ENCODE results near the gene ARHGEF6. TPM values are rescaled to one million over a fixed set of nuclear protein-coding genes. Genes with fewer than 3 reads are reported as not detected.

Gene ARHGEF6
- total RNA-seq, 1 donor from 2014 or later: 0.98 TPM

DNA sequence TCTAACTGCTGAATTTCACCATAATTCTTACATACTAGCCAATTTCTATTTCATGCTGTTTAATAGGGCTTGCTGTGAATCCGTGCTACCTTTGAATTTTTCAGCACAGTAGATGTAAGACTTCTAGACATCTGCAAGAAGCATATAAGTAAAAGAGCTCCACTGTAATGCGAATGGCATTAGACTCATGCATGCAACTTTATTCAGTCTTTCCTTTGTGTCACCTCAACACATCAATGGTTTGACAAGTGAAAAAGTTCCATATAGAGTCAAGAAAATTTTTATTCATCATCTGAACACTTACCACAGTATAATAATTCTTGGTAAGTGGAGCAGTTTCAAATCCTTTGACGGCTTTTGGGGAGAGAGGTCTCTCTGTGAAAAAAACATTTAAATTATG is 48.9 kb downstream of the ARHGEF6 start:
- no peaks in the 10 kb centered on the region for H3K27me3 Mint-ChIP-seq (ENCODE audit: low read depth)
- DNase-seq (ENCODE audit: low spot score in 2 of 2, unreplicated experiment in 2 of 2): no peak
- TF ChIP-seq, protein P1, sequence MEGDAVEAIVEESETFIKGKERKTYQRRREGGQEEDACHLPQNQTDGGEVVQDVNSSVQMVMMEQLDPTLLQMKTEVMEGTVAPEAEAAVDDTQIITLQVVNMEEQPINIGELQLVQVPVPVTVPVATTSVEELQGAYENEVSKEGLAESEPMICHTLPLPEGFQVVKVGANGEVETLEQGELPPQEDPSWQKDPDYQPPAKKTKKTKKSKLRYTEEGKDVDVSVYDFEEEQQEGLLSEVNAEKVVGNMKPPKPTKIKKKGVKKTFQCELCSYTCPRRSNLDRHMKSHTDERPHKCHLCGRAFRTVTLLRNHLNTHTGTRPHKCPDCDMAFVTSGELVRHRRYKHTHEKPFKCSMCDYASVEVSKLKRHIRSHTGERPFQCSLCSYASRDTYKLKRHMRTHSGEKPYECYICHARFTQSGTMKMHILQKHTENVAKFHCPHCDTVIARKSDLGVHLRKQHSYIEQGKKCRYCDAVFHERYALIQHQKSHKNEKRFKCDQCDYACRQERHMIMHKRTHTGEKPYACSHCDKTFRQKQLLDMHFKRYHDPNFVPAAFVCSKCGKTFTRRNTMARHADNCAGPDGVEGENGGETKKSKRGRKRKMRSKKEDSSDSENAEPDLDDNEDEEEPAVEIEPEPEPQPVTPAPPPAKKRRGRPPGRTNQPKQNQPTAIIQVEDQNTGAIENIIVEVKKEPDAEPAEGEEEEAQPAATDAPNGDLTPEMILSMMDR (IDR thresholded peaks at IDR 0.05; ENCODE audit: unreplicated experiment): no peak
- H3K9me3 Mint-ChIP-seq: peaks cover 6% of the 10 kb centered on the region
- no peak overlapping the region for H3K27ac Mint-ChIP-seq
- H3K4me3 Mint-ChIP-seq: no peak overlapping the region
- no peaks in the 10 kb centered on the region for H3K36me3 Mint-ChIP-seq
- H3K4me1 Mint-ChIP-seq: no peaks in the 10 kb centered on the region

DNA sequence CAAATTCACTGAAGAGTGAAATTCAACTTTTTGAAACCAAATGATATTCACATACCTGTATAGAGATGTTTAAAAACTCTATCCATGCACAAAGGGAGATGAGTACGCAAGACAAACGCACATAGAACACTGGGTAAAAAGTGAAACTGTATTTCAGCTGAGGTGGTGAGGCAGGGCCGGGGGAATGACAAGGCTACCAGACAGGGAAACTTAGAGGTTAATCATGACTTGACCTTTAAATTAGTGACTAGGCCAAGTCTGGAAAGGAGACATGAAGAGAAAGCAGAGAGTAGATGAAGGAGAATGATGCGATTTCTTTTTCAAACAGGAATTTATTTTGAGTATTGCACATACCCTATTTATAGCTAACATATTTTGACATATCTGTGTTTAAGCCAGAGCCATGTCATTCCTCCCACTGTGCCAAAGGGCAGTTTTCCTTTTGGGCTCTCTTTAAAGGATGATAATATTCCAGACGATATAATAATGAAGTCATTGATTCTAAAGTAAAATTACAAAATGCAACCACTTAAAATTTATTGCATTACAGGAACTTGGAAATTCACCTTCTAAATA is 49.4 kb downstream of the ARHGEF6 start:
- no peak for DNase-seq (ENCODE audit: low spot score in 2 of 2, unreplicated experiment in 2 of 2)
- H3K27ac Mint-ChIP-seq: no peak overlapping the region
- no peak overlapping the region for H3K4me3 Mint-ChIP-seq
- H3K27me3 Mint-ChIP-seq (ENCODE audit: low read depth): no peaks in the 10 kb centered on the region
- TF ChIP-seq, protein P1 (IDR thresholded peaks at IDR 0.05; ENCODE audit: unreplicated experiment): no peak
- H3K9me3 Mint-ChIP-seq: peaks cover 6% of the 10 kb centered on the region
- H3K4me1 Mint-ChIP-seq: no peaks in the 10 kb centered on the region
- H3K36me3 Mint-ChIP-seq: no peaks in the 10 kb centered on the region

DNA sequence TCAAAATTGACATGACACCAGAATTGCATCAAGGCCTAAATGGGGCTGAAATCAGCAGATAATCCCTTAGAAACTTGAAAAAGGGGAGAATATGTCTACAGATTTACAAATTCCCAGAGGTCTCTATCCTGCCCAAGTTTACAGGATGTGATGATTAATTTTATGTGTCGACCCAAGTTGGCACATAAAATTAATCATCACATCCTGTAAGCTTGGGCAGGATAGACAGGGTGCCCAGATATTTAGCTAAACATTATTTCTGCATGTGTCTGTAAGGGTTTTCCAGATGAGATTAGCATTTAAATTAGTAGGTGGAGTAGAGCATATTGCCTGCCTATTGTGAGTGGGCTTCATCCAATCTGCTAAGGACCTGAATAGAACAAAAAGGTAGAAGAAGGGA is 52.3 kb downstream of the ARHGEF6 start:
- Mint-ChIP-seq H3K4me3 (no peak overlapping the region), H3K27ac (no peak overlapping the region), H3K27me3 (ENCODE audit: low read depth) (no peaks in the 10 kb centered on the region), H3K9me3 (peaks cover 6% of the 10 kb centered on the region), H3K36me3 (no peaks in the 10 kb centered on the region), H3K4me1 (no peaks in the 10 kb centered on the region)
- no peak for DNase-seq (ENCODE audit: low spot score in 2 of 2, unreplicated experiment in 2 of 2)
- TF ChIP-seq, protein P1 (IDR thresholded peaks at IDR 0.05; ENCODE audit: unreplicated experiment): no peak

- no peaks in the 10 kb centered on the region for H3K36me3 Mint-ChIP-seq
- H3K4me1 Mint-ChIP-seq: no peaks in the 10 kb centered on the region
- no peak overlapping the region for H3K27ac Mint-ChIP-seq
- no peak overlapping the region for H3K4me3 Mint-ChIP-seq
- peaks cover 24% of the 10 kb centered on the region for H3K9me3 Mint-ChIP-seq
- H3K27me3 Mint-ChIP-seq (ENCODE audit: low read depth): no peaks in the 10 kb centered on the region
- DNase-seq (ENCODE audit: low spot score in 2 of 2, unreplicated experiment in 2 of 2): no peak
- TF ChIP-seq, protein P1 (IDR thresholded peaks at IDR 0.05; ENCODE audit: unreplicated experiment): no peak
Observed at GRCh38 chrX:136725441-136726104, 55.2 kb downstream of the ARHGEF6 start.

- Mint-ChIP-seq H3K4me3 (no peak overlapping the region), H3K27me3 (ENCODE audit: low read depth) (no peaks in the 10 kb centered on the region), H3K27ac (no peak overlapping the region), H3K4me1 (no peaks in the 10 kb centered on the region), H3K36me3 (no peaks in the 10 kb centered on the region), H3K9me3 (peaks cover 22% of the 10 kb centered on the region)
- TF ChIP-seq, protein P1 (IDR thresholded peaks at IDR 0.05; ENCODE audit: unreplicated experiment): no peak
- no peak for DNase-seq (ENCODE audit: low spot score in 2 of 2, unreplicated experiment in 2 of 2)
Observed at GRCh38 chrX:136718091-136718490, 62.6 kb downstream of the ARHGEF6 start.
